Head of caudate nucleus (tissue), 42 donors: Measurements from ENCODE around the gene RNASE2.
"Not testable (repeated sequence)": the region's sequence is repeated elsewhere in the genome, so short reads cannot be mapped to it uniquely, and the experiment has no call there.

Source experiments
- DNase-seq, 42 donors: peaks; one replicate each; pipeline versions ENCODE4 v3.0.0 to v3.0.0-alpha.2; 2020 to 2021; ENCODE audit warnings: mixed read lengths in 7 of 42
- intact Hi-C: fragments of 100-400 bp; cut with DNase I; formaldehyde crosslinking; loops from one replicate; pipeline ENCODE4 v1.15.0; 2022

RNASE2 gene

DNA sequence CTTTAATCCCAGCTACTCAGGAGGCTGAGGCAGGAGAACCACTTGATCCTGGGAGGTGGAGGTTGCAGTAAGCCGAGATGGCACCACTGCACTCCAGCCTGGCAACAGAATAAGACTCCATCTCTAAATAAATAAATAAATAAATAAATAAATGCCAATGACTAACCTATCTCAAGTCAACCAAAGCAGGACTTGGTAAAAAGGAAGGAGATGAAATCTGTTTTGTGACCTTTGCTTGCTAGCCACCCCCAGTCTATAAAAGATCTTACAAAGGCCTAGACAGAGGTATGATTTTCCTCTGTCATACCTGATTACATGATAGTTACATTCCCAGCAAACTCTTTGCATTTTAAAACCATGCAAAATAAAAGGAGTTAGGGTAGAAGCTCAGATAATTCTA is 21.0 kb downstream of the RNASE2 start:
- DNase-seq = no peak
- intact Hi-C loops = no loop called here

- no peak for DNase-seq
- intact Hi-C loops = no loop called here
Measured at GRCh38 chr14:20978687-20979086, 23.4 kb downstream of the RNASE2 start.

- DNase-seq = no peak
- intact Hi-C loops = no loop called here
Measured at GRCh38 chr14:20980906-20981305, 25.6 kb downstream of the RNASE2 start.

DNA sequence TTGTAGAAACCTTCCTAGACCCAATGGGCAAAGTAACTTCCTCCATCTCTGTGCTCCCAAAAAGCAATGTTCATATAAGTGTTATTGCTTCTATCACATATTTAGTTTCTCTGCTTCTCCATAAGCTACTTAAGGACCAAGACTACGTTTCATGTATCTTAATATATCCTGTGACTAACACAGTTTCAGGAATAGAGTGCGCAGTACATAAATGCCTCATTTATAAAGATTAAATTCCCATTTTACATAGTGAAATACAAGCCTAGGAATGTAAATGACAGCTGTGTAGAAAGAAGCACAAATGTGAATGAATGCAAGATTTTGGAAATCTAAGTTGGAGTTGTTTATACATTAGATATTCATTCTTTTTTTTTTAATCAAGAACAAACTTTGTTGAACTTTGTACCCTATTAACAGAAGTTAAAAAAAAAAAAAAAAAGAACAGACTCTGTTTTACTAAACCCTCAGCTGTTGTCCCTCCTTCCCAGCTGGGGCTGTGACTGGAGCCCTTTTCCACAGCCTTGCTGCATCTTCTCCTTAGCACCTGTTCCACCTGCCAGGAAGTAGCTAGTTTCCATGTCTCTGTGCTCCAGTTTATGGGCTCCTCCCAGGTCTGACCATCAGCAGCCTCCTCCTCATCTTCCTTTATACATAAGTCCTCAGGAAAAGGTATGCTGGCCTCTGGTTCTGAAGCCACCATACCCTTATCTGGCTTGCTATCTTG is 27.5 kb downstream of the RNASE2 start:
- intact Hi-C loops = no loop called here

GRCh38 chr14:20985650-20986049 is 30.4 kb downstream of the RNASE2 start:
- DNase-seq, intact Hi-C loops: not testable (repeated sequence)

More for the DNA sequence above, 27.5 kb downstream of the RNASE2 start:
- DNase-seq = no peak

DNA sequence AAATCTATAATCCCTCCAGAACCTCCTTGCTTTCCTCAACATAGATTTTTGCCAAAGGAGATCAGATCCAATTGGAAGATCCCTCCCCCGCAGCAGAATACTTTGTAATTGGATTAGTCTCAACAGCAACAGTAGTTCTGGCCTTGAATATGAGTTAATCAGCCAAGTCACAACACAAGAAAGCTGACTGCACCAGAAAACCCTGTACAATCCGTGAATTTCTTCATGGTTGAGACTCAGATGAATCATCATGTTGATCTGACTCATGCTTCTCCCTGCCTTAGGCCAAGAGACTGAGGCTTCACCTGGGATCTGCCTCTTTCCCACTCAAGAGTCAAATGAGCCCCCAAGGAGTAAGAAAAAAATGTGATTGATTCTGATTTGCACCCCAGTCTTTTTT is 31.5 kb downstream of the RNASE2 start:
- intact Hi-C loops = no loop called here
- peak in 14 of 42 donors; percentile 13 to 49 (median 22) for DNase-seq

DNA sequence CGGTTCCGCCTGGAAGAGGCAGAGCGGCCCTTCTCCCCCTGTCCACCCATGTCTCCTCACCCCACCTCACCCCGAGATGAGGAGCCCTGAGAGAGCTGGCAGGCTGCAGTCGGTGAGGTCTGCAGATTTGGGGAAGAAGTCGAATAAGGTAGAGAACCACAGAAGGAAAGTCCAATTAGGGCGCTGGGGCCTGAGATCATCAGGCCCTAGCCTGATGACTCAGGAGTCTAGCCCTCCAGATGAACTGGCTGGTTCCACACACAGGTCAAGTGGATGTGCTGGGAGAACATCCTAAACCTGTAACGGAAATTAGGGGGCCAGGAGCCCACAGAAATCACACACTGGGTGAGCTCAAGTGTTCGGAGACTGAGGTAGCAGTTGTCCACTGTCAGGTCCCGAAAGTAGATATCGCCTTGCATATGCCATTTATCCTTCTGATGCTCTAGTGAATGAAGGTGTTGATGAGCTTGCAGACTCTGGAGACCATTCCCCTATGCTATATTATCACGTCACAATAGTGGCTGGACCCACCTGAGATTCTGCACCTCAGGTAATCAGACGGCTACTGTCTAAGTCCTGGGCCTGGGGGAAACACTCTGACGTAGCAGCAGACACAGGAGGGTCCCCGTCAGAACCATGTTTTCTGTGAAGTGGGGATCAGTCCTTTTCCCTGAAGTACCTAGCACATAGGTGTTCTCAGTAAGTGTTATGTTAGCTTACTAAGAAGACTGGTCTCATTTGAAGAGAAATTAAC is 33.6 kb downstream of the RNASE2 start:
- DNase-seq = no peak
- intact Hi-C loops = no loop called here

GRCh38 chr14:20989471-20989786 is 34.1 kb downstream of the RNASE2 start:
- DNase-seq = no peak
- intact Hi-C loops = no loop called here

DNA sequence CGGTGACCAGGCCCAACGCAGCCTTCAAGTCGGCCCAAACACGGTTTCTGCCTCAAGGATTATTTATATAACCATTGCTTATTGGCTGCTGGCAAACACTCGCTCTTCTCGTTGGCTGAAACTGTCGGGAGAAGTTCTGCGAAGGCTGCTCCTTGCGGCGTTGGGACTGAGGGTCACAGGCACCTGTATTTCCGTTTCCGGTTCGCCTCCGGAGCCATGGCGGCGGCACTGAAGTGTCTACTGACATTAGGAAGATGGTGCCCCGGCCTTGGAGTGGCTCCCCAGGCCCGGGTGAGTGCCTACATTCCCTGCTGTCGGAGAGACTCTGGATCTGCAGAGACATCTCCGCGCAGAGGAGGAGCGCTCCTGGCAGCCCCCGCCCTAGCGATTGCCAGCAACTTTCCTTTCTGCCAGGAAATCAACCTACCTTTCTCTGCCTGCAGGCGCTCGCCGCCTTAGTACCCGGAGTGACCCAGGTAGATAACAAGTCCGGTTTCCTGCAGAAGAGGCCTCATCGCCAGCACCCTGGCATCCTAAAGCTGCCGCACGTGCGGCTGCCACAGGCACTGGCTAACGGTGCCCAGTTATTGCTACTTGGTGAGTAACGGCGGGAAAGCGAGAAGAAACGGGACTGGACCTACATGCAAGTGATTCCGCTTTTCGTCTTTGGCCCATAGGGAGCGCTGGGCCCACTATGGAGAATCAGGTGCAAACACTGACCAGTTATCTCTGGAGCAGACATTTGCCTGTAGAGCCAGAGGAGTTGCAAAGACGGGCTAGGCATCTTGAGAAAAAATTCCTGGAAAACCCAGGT is 34.7 kb downstream of the RNASE2 start, which contains the start of gene METTL17:
METTL17 (plus strand) TSS at position 194 of the 814 bp plus-strand sequence; CDS start at position 217, 23 bp downstream.
- intact Hi-C loops = no loop called here
- DNase-seq = peak; percentile 85 to 97 (median 93)

DNA sequence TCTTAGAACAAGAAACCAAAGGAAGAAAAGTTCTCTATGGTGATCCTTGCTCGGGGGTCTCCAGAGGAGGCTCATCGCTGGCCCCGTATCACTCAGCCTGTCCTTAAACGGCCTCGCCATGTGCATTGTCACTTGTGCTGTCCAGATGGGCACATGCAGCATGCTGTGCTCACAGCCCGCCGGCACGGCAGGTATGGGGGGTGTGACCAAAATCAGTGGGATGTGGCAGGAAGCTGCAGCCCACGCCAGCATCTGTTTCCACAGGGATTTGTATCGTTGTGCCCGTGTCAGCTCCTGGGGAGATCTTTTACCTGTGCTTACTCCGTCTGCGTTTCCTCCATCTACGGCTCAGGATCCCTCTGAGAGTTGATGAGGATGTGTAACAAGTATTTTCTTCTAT is 41.2 kb downstream of the RNASE2 start:
- DNase-seq = no peak
- intact Hi-C loops = no loop called here

DNA sequence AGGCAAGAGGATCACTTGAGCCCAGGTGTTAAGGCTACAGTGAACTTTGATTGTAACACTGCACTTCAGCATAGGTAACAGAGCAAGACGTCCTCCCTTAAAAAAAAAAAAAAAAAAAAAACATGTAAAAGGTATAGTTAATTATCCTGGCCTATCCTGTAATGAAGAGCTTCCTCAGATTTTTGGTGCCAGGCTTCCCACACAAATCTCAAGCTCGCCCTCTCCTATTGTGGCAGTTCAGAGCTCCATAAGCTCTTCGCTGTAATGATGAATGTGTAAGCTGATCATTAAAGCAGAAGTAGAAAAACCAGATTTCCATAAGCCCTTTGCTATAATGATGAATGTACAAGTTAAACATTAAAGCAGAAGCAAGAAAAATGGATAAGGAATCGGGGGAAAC is 41.8 kb downstream of the RNASE2 start:
- intact Hi-C loops = no loop called here
- DNase-seq = no peak

DNA sequence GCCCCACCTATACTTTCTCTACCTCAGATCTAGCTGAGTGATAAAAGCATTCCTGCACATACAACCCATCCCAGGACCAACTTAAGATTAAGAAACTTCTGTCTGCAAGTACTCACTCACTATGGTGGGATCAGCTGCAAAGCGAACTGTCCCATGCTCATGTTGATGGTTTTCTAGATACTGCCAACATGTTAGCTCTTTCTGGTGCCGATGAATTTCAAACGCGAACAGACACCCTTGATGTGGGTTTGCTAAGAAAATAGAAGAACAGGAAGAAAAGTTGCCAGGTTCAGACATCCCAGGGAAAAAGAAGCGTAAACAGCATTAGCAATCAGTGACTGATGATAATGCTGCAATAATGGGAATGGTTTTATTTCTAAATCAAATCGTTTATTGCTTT is 42.3 kb downstream of the RNASE2 start:
- DNase-seq = no peak
- intact Hi-C loops = no loop called here

GRCh38 chr14:20998139-20998538 is 42.9 kb downstream of the RNASE2 start:
- intact Hi-C loops = no loop called here
- no peak for DNase-seq

GRCh38 chr14:20998674-20999366 is 43.5 kb downstream of the RNASE2 start, which contains the start of gene SLC39A2:
Gene SLC39A2 (plus strand): TSS chr14:20999293. CDS start chr14:20999447, 154 bp downstream.
- intact Hi-C loops = no loop called here
- DNase-seq = no peak

DNA sequence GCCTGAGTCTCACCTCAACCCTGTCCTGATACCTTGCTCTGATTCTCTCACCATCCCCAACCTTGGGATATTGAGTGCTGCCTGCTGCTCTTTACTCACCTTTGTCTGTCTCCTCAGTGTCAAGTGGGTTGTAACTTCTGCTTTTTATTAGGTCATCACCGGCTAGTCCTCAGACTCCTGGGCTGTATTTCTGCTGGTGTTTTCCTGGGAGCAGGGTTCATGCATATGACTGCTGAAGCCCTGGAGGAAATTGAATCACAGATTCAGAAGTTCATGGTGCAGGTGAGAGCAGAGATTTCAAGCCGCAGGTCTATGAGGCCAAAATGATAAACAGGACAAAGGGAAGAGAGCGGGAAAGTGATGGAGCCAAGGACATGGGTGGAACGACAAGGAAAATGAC is 44.3 kb downstream of the RNASE2 start:
- intact Hi-C loops = no loop called here

DNA sequence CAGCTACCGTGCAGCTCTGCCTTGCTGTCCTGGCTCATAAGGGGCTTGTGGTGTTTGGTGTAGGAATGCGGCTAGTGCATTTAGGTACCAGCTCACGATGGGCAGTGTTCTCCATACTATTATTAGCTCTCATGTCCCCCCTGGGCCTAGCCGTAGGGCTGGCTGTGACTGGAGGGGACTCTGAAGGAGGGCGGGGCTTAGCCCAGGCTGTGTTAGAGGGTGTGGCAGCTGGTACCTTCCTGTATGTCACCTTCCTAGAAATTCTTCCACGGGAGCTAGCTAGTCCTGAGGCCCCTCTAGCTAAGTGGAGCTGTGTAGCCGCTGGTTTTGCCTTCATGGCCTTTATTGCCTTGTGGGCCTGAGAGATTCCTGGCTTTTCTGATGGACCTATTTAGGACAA is 45.9 kb downstream of the RNASE2 start:
- intact Hi-C loops = no loop called here
- no peak for DNase-seq

More for the DNA sequence above, 44.3 kb downstream of the RNASE2 start:
- DNase-seq = no peak

DNA sequence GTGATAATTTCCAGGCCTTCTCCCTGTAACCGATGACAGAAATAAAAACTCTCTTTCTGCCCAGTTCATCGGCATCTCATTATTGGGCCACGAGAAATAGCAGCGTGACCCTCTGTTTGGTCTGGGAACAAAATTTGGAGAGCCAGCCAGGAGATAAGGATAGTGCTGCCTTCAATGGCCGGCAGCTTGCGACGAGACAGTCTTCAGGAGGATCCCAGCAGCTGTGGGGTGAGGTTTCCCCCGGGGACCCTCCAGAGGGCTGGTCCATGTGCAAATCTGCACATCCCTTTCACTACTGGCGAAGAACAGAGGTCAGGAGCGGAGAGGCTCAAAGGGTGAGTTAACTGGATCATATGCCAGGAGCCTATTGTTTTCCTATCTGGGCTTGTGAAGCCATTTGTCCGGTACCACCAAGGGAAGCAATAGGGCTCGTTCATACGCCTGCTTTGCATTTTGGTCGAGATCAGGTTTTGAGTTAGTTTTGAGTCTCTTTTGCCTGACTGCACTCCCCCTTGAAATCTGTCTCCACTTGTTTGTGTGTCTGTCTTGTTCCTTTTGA is 48.6 kb downstream of the RNASE2 start:
- no peak for DNase-seq
- intact Hi-C loops = no loop called here
